Activated CD8-positive, alpha-beta memory T cell treated with anti-CD3 and anti-CD28 coated beads for 36 hours (primary cell): ENCODE data around the gene NAA80. TPM values are rescaled to one million over a fixed set of nuclear protein-coding genes. Genes with fewer than 3 reads are reported as not detected.

ENCODE experiments used
- total RNA-seq, 2 experiments: library from RNA; stranded (reverse); gene quantifications; one replicate each; pipeline ENCODE4 v1.2.3, GENCODE V29; 2021

Gene NAA80
- total RNA-seq, 2 experiments from 2014 or later: 17.3 to 17.5 TPM

Other genes with a start within 250 kb of the NAA80 start
- 100 to 1,000 TPM; 101 to 108 TPM for gene RBM5, start 210.5 kb downstream of the NAA80 start, total RNA-seq
- gene SEMA3F, start 144.1 kb downstream of the NAA80 start, total RNA-seq: under 1 TPM; 0.10 to 0.36 TPM
- gene GNAT1, start 107.8 kb downstream of the NAA80 start, total RNA-seq: not detected
- under 1 TPM in 1 of 2 experiments, not detected in 1; 0.29 TPM for gene SLC38A3, start 94.1 kb downstream of the NAA80 start, total RNA-seq
- 100 to 1,000 TPM; 239 to 242 TPM for gene GNAI2, start 63.2 kb downstream of the NAA80 start, total RNA-seq
- gene SEMA3B, start 30.3 kb downstream of the NAA80 start, total RNA-seq: under 1 TPM; 0.40 to 0.46 TPM
- not detected for gene LSMEM2, start 20.3 kb downstream of the NAA80 start, total RNA-seq
- gene IFRD2, start 7.0 kb downstream of the NAA80 start, total RNA-seq: 100 to 1,000 TPM; 197 to 200 TPM
- 1 to 10 TPM; 8.5 to 9.4 TPM for gene HYAL3, start within 50 bp of the NAA80 start, total RNA-seq
- under 1 TPM in 1 of 2 experiments, not detected in 1; 0.36 TPM for gene HYAL1, start 4.2 kb upstream of the NAA80 start, total RNA-seq
- 10 to 100 TPM; 11.7 to 11.9 TPM for gene HYAL2, start 23.3 kb upstream of the NAA80 start, total RNA-seq
- gene TUSC2, start 28.8 kb upstream of the NAA80 start, total RNA-seq: 10 to 100 TPM; 33.6 TPM
- 10 to 100 TPM; 68.2 to 72.5 TPM for gene RASSF1, start 41.4 kb upstream of the NAA80 start, total RNA-seq
- 1 to 10 TPM; 1.6 TPM for gene ZMYND10, start 46.3 kb upstream of the NAA80 start, total RNA-seq
- 10 to 100 TPM; 39.5 to 46.6 TPM for gene NPRL2, start 51.4 kb upstream of the NAA80 start, total RNA-seq
- 10 to 100 TPM; 25.8 to 28.2 TPM for gene CYB561D2, start 51.5 kb upstream of the NAA80 start, total RNA-seq
- gene TMEM115, start 60.1 kb upstream of the NAA80 start, total RNA-seq: 10 to 100 TPM; 25.2 to 26.3 TPM
- gene CACNA2D2, start 204.2 kb upstream of the NAA80 start, total RNA-seq: under 1 TPM; 0.55 to 0.67 TPM